CD4-positive, alpha-beta T cell treated with Interleukin-6 for 4 hours (primary cell): ENCODE data around the gene MAP3K21.

Source experiments
- DNase-seq: peaks from one replicate; pipeline ENCODE4 v3.0.0-alpha.2; 2020; ENCODE audit warnings: mixed read lengths

Gene MAP3K21

DNA sequence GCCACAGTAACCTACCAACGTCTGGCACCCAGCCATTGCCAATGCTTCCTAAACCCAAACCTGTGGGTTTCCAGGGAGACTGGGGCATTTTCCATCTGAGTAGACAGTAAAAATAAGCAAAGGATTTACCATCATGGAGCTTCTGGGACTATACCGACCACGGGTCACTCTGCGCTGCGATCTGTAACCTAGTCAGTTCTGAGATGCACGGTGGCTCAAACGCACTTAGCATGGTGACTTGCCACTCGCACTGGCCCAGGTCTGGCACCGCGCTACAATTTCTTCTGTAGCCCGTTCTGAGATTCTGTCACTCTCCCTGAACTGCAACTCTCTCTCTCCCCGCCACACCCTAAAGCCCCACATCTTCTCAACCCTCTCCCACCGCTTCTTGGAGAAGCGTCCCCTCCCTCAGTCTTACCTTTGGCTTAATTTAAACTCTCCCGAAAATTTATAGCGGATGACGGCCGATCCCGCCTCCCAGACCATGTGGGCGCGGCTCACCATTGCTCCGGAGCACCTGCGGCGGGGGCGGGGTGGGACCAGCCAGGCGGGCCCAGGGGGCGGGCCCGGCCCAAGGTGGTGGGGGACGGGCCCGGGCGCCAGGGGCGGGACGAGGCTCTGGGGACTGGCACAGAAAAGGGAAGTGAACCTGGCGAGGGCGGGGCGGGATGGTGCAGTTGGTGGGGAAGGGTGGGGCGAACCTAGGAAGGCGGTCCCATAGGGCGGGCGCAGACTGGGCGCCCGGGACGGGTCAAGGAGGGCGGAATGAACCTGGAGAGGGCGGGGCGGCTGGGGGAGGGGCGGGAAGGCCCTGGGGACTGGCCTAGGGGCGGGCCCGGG lies 493 bp upstream of the MAP3K21 start:
- peak; percentile 98 for DNase-seq

DNA sequence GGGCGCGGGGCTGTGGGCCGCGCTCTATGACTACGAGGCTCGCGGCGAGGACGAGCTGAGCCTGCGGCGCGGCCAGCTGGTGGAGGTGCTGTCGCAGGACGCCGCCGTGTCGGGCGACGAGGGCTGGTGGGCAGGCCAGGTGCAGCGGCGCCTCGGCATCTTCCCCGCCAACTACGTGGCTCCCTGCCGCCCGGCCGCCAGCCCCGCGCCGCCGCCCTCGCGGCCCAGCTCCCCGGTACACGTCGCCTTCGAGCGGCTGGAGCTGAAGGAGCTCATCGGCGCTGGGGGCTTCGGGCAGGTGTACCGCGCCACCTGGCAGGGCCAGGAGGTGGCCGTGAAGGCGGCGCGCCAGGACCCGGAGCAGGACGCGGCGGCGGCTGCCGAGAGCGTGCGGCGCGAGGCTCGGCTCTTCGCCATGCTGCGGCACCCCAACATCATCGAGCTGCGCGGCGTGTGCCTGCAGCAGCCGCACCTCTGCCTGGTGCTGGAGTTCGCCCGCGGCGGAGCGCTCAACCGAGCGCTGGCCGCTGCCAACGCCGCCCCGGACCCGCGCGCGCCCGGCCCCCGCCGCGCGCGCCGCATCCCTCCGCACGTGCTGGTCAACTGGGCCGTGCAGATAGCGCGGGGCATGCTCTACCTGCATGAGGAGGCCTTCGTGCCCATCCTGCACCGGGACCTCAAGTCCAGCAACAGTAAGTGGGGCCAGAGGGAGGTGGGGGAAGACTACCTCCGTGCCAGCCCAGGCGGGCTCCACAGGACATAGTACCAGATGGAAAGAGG lies 808 bp downstream of the MAP3K21 start:
- DNase-seq, result peak; percentile 46

DNA sequence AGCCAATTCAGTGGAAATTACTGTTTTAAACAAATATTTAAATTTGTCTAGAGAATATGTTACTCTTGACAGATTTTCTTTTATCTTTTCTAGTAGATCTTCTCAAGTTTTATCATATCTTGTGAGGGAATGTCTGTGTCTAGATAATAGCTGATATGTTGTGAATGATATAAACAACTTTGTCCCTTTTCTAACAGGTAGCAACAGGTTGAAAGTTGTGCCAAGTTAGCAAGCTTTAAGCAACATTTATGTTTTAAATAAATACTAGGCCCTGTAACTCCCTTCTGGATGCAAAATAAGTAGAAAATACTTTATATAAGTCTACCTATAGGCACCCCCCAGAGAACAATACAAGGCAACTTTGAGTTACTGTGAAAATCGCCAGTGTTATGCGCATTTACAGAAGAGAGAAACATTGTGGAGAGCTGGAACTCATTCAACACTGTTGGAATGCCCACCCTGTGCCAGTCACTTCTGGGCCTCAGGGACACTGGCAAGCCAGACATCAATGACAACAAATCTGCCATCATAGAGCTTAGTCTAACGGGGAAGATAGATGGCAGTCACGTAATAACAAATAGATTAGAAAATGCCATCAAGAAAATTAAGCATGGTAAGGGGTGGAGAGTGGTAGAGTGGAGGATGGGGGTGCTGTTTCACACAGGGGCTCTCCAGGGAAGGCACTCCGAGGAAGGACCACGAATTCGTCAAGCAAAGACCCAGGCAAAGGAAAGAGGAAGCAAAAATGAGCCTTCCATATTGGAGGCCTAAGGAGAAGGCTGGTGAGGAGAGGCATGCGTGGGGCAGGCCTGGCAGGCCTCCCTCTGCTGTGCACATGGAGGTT lies 4.4 kb downstream of the MAP3K21 start:
- DNase-seq, result no peak

DNA sequence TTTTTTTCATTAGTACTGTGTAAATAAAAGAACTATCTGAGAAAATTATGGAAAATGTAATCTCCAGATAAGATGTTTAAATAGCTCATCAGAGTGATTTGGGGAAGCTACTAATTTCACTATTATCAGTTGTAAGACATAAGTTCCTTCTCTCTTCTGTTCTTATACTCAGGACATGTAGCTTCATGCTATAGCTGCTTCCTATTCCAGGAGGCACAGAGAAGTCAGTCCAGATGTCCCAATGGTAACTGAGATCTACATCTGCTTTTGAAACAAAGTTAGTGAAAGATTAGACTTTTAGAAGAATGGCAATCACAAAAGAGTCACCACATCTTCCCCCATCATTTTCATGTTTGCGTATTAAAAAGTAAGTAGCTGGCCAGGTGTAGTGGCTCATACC lies 5.6 kb downstream of the MAP3K21 start:
- no peak for DNase-seq

DNA sequence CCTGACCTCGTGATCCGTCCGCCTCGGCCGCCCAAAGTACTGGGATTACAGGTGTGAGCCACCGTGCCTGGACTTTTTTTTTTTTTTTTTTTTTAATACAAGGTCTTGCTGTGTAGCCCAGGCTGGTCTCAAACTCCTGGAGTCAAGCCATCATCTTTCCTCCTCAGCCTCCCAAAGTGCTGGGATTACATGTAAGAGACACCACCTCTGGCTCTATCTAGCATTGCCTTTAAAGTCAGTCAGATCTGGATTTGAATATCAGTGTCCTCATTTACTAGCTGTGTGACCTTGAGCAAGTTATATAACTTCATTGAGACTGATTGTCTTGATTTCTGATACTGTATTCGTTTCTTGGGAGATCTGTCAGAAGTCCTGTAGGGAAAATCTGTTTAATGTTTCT lies 6.6 kb downstream of the MAP3K21 start:
- DNase-seq, result no peak

DNA sequence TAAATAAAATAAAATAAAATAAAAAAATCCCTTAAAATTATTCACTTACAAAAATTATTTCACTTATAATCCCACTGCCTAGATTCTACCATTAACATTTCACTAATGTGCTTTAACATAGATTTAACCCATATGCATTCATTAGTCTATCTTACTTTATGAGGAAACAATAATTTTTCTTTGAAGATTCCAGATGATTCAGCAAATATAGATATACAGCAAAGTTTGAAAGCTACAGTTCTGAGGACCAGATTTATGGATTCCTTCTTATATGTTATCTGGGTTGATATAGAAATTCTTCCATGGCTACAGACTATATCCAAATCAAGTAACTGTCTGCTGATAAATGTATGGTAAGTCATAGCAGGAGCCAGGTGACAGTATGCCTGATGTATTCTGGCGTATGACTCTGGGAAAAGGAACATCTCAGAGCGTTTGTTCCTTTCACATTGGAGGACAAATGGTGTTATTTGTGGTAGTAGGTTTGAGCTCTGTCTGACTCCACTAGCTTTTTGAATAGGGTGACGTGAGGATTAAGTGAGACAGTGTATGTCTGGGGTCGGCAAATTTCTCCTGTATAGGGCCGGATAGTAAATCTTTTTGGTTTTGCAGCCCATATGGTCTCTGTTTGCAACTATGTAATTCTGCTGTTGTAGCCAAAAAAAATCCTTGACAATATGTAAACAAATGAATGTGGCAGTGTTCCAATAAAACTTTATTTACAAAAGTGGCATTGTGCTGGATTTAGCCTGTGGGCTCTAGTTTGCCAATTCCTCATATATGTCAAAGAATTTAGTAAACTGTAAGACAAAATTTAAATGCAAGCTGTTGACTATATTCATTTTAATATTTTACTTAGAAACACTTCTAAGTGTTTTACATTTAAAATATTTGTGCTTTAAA lies 9.3 kb downstream of the MAP3K21 start:
- no peak for DNase-seq

DNA sequence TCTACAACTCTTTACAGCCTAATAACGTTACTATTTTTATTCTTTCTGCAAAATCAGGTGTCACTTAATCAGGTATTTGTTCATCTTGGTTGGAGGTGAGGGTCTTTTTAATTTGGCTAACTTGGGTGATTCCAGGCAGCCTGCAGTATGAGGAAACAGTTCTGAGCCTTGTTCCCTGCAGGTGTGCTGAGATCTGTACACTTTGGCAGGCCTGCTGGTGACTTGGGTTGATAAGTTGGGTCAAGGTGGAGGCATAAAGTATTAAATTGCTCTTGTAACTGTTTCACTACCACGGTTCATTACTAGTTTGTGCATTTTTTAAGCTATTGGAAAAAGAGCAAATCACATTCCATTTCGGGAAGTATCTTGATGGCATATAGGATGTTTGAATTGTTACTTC lies 10.0 kb downstream of the MAP3K21 start:
- no peak for DNase-seq

DNA sequence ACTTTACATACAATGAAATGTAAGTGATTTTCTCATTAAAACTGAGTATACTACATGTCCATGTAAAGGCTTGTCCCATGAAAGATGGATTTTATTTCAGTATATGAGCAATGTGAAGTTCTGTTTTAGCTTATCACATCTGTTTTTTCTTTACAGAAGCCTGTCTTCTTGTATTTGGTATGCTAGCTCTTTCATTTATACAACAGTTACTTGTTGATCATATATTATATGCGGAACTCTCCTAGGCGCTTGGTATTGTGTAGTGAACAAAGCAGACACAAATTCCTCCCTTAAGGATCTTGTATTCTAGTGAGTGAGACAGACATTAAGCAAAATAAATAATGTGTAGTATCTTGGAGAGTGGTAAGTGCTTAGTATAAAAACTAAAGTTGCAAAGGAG lies 10.6 kb downstream of the MAP3K21 start:
- no peak for DNase-seq

DNA sequence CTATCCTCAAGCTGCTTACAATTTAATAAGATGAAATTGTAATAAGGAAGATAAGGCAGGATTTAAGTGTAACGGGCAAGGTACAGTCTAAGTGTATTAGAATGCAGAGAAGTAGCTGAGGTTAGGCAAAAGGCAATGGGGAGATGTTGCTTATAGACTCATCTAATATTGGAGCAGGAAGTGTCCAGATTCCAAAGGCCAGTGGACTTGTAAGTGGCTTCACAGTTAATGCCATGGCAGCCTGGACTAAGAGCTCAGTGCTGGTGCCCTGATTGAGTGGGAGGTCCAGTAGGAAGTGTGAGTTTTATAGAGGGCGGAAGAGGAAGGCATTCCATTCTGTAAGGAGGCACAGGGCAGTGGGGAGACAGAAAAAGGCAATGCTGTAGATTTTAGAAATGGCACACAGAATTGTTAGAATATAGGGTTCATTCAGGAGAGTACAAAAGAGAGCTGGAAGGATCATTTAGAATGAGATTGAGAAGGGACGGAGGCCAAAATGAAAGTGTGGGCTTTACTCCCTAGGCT lies 12.6 kb downstream of the MAP3K21 start:
- DNase-seq, result no peak

DNA sequence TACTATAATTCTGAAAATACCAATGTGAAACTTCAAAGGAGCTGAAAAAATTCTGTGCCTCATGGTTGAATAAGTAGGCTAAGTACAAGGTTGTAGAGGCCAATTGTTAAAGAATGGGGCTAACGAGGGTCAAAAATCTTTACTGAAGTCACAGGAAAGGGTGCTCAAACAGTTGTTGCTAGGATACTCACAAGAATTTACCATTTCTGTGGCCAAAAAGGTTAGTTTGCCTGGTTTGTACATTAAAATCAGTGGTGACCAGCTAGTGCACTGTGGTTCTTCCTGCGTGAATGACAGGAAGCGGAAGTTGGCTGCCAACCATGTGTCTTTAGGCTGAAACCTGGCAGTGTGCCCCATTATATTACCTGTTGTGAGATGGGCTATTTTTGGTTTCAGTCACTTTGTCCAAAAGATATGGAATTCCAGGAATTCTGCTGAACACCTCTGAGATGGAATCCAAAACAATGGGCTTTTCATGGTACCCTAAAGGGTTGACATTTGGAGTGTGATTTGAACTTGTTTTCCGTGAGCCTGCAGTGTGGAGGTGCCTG lies 13.5 kb downstream of the MAP3K21 start:
- no peak for DNase-seq

DNA sequence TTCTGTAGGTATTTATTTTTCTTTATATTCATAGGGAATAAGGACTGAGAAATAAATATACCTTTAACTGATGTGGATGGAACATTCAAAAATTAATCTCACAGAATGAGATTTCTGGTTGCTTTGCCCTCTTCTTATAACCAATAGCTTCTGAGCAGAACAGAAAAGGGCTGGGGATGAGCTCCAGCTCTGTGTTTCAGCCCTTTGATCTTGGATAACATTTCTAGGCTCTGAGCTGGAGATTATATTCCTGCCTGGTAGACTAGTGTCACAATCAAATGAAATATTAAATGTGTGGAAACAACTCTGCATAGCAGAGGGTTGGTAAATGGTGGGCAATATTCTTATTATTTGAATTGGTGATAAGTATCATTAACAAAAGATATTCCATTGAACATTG lies 14.6 kb downstream of the MAP3K21 start:
- DNase-seq, result no peak

DNA sequence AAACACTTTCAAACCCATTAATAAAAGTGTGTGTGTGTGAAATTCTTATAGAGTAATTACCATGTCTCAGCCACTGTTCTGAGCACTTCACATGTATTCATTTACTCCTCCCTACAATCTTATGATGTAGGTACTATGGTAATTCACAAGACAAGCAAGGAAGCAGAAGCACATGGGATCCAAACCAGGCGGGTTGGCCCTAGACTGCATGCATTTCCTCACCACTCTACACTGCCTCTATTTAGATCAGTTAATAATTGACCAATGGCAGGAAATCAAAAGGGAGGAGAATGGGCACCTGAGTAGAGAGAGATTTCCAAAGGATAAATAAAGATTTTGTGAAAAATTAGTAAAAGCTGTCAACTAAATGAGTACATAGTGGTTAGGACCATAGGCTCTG lies 15.7 kb downstream of the MAP3K21 start:
- DNase-seq, result no peak

DNA sequence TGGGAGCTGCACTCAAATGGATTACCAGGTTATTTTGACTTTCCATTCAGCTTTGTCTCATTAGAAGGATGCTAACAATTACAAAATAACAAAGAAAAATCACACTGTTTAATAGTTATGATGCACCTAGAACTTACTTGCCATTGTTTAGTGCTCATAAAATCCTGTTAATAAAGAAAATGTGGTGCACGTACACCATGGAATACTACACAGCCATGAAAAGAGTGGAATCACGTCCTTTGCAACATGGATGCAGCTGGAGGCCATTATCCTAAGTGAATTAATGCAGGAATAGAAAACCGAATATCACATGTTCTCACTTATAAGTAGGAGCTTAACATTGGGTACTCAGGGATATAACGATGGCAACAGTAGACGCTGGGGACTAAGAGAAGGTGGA lies 19.8 kb downstream of the MAP3K21 start:
- DNase-seq, result no peak

DNA sequence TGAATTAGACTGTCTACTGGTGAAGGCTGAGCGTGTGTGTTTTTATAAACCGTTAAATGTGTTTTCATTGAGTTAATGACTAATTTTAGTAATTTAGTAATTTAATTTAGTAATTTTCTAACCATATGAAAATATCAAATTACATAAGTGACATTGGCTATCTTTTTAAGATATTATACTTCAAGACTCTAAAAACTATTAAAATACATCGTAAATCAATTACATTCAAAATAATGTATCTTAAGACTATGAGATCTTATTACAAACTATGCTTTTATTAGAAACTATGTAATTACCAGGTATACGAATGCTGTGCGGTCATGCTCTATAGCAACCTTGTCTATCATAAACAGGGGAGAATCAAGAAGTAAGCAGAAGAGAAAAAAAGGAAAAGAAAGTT lies 21.6 kb downstream of the MAP3K21 start:
- no peak for DNase-seq

DNA sequence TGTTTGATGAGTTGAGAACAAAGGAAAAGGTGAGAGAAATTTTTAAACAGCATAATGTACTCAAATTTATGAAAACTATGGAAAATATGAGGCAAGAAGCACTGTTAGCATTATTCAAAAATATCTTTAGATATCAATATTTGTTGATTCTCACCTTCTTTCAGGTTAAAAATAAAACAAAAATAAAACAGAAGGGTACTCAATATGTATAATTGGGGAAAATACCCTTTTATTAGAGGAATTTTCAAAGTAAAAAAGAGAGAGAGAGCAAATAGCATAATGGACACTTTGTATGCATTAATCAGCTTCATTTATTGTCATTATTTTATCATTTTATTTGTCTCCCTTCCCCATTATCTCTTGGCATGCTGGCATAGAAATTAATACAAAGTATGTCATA lies 27.5 kb downstream of the MAP3K21 start:
- DNase-seq, result no peak

DNA sequence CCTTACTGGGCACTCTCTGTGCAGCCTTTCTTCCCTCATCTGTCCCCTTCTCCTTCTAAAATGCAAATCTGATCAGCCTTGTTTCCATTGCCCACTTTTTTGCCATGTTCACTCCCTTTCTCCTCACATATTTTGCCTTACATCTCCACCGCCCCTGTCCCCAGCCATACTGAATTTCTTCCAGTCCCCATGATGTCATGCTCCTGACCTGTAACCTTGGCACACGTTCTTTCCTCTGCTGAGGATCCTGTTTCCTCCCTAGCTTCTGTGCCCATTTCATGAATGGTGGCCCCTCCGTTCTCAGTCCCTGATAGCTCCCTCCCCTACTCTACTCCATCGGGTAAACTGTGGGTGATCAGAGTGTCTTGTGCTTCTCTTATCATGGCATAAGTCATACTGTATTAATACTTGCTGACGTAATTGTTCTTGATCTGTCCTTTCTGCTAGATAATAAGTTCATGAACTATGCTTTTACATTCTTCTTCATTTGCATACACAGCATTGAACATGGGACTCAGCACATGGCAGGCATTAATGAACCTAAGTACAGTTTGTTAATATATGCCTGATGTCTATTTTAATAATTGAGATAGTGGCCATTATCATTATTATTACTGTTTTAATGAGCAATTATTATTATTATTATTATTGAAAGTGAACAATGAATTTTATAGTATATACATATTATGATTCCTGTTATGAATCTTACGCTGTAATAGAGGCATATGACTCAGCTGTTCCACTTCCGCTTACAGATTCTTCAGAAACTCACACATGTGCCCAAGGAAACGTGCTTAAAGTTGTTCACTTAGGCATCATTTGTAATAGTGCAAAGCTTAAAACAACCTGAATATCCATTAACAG lies 28.5 kb downstream of the MAP3K21 start:
- no peak for DNase-seq

DNA sequence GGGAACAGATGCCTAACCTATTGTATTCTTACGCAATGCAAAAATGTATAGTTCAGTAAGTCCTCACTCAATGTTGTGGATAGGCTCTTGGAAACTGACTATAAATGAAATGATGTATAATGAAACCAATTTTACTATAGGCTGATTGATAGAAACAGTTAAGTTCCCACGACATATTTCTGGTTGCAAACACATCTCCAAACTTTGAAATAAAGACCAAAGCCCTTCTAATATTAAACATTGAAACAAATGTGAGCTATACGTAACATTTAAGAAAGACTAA lies 29.1 kb downstream of the MAP3K21 start:
- no peak for DNase-seq

DNA sequence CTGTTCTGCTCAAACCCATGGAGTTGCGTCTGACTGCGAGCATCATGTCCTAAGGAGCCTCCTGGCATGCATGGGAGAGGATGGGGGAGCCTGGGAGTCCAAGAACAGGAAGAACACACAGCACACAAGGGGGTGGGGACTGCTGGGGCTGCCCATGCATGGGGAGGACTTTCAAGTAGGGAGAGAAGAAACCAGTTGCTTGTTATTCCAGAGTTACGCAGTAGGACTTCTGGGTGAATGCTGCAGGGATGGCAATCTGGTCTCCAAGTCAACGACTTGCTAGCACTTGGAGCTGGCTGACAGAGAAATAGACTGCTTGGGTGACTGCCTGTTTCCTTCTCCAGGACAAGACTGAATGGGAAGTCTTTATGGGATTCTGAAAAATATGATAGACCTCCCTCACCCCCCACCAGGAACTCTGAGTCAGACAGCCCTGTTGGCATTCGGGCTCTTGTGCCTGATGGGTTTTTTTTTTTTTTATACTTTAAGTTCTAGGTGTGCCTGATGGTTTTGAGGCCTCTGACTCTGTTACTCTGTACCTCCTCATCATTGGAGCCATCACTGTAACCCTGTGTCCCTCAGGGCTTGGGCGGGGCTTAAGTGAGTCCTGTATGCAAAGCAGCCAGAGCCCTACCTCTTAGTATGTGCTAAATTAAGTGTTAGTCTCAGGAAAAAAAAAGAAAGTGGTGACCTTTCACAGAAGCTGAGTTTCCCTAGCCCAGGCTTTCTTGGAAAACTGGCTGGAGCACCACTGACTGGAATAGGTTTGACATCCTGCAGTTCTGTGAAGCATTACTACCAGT lies 30.3 kb downstream of the MAP3K21 start:
- DNase-seq, result no peak

DNA sequence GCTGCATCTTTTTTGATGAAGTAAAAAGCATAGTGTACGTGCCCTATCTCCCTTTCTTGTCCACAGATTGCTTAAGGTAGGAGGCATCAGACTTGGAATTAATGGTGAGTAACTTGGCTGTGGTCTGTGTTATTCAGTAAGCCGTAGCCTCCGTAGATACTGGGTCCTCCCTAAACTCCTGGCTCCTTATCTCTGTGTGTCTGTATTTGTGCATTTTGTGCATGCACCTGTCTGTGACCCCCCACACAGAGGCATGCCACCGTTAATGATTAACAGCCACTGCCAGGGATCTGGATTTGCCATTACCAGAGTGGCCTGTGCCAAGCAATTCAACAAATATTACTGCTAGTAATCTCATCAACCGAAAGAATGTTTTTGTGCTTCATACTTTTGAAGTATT lies 31.9 kb downstream of the MAP3K21 start:
- DNase-seq, result no peak

DNA sequence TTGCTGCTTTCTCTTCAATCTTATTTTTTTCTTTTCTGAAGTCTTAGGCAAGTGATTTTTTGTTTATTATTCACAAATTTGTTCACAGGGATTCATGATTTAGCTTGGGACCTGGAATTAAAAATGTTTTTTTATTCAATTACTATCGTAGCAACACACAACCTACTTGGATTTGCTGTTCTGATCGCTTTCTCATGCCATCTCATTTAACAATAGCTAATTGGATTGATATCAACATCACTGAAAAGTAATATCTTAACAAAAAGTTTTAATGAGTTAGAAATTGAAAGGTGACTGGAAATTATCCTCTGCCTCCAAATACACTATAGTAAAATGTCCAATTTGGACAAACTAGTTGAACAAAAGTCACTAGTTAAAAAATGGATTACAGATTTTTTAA lies 32.4 kb downstream of the MAP3K21 start:
- DNase-seq, result no peak
